ENCODE results near the gene IARS1.
A peak's percentile ranks its signal among the peaks of the same experiment; 100 is the strongest.

The IARS1 gene

DNA sequence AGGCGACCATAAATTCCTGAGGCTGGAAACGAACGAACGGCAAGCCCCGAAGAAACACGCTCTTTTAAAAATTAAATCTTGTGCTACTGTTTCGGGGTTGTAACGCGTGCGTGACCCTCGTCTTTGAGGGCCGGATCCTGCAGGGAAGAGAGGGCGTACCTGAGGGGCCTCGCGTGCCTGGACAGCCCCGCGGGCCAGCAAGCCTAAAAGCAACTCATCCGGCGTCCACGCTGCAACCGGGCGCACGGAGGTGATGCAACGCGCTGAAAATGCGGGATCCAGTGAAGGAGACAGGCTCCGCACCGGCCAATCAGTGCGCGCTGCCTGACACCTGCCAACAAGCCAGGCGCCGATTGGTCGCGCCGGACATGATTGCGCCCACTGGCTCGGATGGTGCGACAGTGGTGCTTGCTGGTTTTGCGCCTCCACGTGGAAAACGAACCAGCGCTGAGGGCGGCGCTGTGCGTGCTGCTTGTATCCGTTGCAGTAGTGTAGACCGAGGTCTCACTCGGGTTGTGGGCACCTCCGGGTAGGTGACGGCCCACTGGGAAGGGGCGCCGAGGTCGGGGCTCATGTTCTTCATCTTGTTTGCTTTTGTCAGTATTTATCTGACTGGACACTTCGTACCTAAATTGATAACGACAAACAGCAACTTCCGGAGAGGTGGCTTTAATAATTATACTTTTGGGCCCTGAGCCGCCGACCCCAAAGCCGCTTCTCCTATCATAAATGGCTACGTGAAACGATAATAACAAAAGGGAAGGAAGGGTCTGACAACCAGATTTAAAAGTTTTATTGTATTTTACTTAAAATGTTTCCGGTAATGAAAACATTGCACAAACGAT is at the start of gene IARS1:
Gene IARS1, minus strand, starts transcription at position 246 of the 845 bp plus-strand sequence. CDS start 4,278 bp downstream, outside the sequence.
- DNase-seq = peak; percentile 99 to 100

DNA sequence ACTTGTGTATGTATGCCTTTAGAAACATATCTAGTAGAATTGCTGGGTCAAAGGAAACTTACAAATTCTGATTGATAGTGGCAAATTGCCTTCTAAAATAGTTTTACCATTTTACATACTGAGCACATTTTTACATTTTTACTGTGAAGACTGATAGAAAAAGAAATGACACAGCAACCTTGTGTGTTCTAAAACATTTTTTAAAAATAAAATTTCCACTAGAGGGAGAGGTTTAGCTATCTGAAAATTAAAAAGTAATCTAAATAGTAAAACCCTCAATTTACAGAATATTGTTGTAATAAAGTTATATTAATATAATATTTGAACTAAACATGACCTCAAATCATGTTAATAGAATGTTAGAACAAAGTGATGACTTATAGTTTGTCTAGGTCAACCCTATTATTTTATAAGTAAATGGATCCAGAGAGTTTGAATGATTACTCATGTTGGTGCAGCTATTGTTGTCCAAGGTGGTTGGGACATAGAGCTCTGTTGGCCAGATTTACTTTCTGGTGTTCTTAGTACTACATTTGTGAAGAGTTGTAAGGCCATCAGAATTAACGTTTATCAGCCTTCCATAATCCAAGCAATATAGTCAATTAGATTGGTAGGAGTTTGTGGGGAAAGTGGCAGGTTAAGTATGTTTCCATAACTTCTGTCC is 49.5 kb upstream of the IARS1 start:
- no peak for DNase-seq

DNA sequence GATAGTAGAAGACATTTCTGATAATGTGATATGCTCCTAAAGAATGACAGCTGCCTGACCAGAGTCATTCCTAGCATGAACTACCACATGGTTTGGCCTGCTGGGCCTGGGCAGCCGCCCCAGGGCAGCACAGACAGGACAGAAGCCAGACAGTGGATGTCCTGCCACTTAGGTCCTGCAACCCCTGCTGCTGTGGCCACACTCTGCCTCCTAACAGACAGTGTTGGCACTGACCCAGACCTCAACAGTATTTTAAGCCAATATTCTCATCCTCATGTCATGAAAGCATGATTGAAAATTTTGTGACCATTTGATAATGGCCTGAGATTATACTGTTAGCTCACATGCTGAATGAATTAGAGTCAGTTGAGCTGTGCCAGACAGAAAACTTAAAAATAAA is 48.1 kb upstream of the IARS1 start:
- no peak for DNase-seq

DNA sequence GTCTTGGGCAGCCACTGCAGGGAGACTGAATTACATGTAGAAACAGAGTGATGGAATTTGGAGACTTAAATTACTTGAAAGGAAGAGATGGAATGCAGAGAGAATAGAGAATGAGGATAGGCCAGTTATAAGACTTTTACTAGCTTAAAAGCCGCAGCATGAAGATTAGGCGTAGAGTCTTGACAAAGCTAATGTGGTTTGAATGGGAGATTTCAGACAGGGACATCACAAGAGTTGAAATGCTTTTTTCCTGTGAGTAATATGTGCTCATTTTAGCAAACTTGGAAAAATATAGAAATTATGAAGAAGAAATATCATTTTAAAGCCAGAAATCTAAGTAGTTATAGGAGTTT is 39.8 kb upstream of the IARS1 start:
- DNase-seq = no peak

DNA sequence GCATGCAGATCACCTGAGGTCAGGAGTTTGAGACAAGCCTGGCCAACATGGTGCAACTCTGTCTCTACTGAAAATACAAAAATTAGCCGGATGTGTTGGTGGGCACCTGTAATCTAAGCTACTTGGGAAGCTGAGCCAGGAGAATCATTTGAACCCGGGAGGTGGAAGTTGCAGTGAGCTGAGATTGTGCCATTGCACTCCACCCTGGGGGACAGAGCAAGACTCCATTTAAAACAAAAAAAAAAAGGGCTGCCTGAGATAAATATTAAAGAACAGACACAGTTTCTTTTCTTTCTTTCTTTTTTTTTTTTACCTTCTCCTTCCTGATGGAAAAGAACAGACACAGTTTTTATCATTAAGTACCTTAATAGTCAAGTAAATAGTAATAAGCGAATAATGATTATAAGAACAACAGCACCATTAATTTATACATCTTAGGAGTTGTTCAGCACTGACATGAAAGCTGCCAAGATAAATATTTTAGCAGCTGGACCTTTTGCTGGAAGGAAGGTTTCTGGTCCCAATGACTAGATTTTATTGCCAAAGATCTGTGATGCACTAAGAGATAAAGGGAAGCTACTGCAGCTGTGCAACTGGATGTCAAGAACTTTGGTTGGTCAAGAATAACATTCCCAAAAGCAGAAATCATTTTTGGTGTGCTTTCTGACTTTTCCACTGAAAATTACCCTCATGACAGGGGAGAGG is 39.2 kb upstream of the IARS1 start:
- DNase-seq = no peak

DNA sequence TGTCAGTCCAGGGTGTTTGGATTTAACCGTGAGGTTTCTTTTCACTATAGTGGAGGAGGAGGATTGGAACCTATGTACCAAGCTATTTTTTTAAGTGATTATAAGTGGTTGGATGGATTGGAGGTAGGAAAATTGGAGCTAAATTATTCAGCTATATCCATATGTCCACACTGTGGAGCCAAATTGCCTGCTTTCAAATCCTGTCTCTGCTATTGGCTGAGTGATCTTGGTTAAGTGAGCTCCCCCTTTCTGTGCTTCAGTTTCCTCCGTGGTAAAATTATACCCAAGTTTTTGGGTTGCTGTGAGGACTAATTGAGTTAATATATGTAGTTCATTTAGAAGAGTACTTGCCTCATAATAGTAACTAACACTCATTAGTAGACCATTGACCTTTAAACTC is 34.7 kb upstream of the IARS1 start:
- no peak for DNase-seq

DNA sequence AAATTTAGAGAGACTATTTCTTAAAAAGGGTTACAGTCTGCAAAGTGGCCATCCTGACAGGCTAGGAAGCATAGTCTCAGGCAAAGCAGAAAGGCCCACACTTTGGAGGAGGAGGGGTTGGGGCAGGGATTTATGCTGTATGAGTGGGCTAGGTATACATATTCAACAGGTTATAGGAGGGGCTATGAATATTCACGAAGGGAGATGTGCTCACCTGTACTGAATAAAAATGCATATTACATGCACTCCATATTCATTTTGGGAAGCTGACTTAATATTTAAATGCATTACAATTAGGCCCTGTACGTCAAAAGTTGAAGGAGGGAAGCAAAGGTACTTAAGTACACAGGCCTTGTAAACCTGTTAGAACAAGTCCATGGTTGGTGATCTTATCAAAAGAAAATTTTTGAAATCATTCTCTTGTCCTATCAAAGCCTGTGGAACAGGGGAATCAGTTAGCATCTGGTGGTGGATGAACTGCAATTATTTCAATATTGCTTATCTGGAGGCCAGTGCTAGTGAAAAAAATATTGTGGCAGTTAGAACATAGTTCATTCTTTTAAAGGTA is 33.9 kb upstream of the IARS1 start:
- DNase-seq = no peak

DNA sequence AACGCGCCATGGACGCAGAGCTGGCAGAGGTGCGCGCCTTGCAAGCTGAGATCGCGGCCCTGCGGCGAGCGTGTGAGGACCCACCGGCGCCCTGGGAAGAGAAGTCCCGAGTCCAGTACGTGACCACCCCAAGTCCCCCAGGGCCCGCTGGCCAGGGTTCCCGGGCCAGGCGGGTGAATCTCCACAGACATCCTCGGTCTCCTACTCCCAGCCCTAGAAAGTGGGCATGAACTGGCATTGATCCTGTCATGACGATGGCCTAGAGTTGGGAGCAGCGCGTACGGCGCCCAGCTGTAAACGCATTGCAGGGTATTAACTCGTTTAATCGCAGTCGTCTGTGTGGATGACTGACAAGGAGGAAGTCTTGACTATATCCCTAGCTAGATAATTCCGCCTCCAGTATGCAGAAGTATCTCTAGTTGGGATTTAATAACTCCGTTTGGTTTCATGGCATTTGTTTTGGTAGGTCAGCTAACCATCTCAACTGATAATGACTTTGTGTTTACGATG is 32.5 kb upstream of the IARS1 start:
- DNase-seq = no peak

DNA sequence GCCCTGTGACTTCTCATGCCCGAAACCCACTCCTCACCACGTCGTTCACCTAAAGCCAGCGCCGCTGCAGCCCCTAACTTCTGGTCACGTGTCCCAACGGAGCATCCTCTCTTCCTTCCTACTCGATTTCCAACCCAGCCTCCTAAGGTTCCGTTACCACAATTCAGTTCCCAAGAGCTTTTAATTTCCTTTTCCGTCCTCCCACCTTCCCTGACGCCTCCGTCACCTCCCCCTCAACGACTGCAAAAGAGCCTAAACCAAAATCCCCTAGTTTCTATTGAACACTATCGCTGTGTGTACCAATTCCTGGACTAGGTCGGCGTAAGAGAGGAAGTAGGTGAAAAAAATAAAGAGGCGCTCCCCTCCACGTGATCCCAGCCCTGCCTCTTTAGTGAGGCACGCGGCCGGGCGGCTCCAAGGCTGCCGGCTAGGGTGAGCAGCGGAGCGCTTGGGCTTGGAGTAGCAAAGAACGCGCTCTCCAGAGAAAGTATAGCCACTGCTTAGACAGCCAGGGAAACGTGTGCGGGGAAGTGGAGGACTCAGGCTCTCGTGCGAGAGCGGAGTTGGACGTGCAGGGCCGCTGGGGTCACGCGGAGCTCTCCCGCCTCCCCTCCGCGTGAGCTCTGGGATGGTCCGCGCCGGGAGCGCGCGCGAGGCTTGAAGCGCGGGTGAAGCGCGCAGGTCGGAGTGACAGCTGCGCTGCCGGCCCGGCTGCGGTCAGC is 31.9 kb upstream of the IARS1 start, which contains the start of the genes CENPP and NOL8:
Gene CENPP, plus strand, starts transcription at position 685 of the 722 bp plus-strand sequence.
Gene NOL8, minus strand, starts transcription at position 82 of the 722 bp plus-strand sequence. CDS start 1,189 bp downstream, outside the sequence.
- DNase-seq = peak; percentile 73 to 81

DNA sequence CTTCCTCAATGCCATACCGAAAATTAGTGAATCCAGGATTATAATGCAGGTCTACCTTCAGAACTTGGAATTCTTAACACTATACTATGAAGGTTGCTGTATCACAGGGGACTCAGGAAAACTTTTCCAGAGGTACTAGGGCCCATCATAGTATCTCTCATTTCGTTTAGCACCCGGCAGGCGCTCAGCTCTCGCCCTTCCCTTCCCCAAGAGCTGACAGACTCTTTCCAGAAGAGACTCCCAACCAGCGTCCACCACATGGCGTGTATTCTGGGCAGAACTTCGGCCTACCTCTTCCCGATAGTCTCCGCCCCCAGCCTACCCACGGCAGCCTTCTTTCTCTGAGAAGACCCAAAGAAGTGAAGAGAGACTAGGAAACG is 31.4 kb upstream of the IARS1 start:
- no peak for DNase-seq

DNA sequence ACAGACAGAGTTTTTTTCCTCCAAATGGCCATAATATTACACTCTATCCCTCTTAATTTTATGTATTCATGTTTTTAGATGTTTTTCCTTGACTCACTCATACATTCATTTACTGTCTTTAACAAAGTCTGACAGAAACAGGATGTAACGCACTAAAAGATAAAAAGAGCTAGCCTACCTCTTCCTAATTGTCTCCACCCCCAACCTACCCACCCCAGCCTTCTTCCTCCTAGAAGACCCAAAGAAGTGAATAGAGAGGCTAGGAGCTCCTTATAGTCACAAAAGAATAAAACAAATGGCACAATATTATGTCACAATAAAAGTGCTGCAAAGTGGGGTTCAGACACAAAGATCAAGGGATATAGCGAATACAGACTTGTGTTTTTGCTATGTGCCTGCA is 30.9 kb upstream of the IARS1 start:
- no peak for DNase-seq

DNA sequence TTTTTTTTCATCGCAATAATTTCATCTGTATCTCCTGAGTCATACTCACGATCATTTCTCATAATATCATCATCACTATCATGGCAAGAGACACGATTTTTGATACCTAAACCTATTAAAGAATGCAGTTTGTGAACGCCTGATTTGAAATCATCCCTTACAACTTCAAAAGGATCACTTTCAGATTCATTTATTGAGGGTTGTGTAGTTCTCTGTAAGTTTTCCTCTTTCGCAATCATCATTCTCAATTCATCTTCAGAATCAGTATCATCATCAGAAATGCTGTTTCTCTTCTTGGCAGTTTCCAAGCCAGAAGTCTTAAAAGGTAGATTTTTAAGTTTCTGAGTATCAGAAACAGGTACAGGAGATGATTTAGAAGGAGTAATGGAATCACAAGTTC is 22.0 kb upstream of the IARS1 start:
- no peak for DNase-seq

DNA sequence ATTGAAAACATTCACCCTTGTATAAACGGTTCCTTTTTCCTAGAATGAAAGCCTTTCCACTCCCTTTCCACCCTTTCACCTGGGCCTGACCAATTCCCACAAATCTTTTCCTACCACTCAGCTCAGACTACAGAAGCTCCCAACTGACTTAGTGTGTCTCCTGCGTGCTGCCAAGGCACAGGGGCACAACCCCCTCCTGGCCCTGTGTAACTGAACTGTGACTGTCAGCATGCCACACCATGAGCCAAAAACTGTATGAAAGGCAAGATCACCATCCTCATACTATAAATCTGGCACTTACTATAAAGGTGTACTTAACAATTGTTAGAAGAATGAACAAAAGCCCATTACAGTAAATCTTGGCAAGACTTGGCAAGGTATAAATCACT is 20.1 kb upstream of the IARS1 start:
- DNase-seq = no peak

DNA sequence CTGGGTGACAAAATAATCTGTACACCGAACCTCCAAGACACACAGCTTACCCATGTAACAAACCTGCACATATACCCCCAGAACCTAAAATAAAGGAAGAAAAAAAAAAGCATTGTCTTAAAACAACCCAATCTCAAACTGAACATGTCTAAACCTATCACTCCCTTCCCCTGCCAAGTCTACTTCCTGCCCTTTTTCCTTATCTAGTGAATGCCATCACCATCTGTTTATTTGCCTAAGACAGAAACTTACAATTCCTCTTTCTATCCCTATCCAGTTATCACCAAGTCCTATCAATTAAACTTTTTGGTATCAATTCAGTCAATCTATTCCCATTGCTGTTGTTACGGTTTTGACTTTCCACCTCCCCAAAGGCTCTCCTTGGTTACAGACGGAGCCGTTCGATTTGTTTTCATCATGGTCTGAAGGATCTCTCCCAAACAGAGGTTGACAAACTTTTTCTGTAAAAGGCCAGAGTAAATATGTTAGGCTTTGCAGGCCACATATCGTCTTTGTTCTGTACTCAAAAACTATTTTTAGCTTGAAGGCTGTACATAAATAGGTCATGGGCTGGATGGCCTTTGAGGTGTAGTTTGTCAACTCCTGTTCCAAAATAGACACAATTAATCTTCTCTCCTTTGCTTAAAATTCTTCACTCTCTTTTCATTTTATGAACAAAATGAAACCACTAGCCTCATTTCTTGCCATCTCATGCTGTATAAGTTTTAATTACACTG is 19.6 kb upstream of the IARS1 start:
- no peak for DNase-seq

DNA sequence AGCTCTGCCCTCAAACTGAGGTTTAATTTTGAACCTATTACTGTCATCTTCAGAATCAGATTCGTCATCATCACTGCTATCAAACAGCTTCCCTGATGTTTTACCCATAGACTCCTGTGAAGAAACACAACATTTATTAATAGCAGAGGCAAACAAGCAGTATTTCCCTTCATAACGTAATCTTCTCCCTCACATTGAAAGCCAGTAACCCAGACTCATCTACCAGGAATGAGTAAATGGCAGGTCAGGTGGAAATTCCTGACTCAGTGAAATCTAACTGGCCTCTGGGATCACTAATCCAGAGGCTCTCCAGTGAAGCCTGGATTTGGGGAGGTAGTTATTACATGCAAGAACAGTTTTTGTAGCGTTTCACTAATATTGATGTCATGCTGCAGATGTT is 17.1 kb upstream of the IARS1 start:
- no peak for DNase-seq

DNA sequence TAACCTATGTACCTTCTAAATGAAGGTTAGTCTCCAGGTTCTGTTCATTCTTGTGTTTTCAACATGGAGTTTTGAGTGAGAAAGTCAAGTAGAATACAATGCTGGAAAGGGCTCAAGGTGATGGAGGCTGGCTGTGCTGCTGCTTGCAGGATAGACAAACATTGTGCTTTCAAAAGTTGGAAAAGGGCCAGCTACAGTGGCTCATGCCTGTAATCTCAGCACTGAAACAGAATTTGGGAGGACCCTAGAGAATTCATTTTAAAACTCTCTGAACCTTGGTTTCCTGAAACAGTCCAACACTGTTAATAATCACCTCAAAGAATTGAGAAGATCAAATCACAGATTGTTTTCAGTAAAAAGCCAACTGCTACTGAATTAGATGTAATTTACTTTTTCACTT is 15.4 kb upstream of the IARS1 start:
- DNase-seq = no peak

DNA sequence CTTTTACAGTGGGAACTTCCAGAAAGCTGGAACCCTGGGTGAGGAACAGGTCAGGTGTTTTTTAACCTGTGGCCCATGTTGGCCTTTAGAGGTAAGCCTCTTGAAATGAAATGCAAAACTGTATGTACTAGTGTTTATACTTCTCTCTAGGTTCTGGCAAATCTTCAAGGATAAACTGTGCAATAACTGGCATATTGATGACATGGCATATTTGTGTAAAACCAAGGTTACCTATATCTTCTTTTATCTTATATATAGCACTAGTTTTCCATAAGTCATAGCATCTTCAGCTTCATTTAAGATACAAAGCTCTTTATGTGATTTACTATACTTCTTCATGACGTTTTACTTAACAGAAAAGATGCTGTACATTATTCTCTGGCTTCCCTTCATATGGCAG is 7.4 kb upstream of the IARS1 start:
- no peak for DNase-seq

DNA sequence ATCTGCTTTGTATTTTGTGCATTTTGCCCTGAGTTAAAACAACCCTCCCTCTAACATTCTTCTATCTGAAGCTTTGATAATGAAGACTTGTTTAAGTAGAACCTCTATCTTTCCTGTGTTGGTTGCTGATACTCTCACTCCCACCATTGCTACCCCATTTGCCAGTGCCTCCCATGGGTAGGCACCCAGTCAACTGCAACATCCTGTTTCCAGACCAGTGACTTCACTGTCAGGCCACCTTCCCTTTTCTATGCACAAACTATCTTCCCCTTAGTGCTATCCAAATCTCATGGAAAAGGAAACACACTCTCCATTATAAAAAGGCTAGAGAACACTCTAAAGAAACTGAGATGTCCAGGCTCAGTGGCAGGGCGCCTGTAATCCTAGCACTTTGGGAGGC is 5.6 kb upstream of the IARS1 start:
- DNase-seq = no peak

DNA sequence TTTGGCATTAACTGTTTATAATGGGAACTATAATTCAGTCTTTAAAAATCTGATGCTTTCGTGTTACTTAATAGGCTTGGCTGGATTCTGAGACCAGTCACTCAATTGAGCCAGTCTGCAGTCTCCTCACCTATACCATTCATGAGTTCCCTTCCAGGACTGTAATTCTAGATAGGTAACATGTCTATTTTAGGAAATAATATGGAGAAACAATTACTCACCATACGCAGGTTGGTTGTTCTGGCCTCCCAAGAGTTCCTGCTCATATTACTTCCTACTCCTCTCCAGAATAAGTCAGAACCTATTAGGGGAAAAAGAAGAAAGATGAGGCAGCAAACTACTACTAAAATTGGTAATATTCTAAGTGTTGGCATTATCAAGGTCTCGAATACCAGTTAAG is 4.5 kb upstream of the IARS1 start:
- no peak for DNase-seq

DNA sequence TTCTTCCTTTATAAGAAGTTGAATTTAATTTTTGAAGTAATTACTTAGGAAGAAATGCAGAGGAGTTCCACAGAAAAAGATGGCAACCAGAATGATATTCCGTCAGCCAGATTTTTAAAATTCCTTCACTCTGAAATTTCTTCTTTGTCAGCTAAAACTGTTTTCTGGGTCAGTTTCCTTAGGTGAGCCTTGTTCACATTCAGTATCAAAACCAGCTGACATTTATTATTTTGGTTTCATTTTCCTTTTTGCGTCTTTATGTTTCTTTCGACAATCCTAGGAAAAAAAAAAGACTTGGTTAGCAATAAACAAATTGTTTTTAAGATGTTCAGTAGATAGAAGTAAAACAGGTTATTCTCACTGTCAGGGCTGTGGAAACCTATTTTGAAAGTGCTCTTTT is 4.1 kb upstream of the IARS1 start:
- DNase-seq = no peak

DNA sequence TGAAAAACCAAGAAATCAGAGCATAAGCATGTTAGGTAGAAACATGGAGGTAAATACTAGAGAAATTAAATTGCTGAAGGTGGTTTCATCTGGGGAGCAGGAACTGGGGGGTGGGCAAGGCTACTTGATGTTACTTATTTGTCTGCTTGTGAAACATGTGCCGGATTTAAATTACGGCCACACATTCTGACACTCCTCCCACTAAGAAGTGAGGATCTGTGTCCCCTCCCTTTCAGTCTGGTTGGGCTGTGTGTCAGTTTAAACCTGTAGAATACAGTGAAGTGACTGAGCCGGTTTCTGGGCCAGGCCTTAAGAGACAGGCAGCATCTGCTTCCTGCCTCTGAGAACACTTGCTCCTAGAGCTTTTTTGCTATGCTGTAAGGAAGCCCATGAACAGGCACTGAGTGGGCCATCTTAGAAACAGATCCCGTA is 2.3 kb upstream of the IARS1 start:
- no peak for DNase-seq

Measured in stimulated activated CD4-positive, alpha-beta T cell treated with anti-CD3 and anti-CD28 coated beads, Interleukin-4, amount 100 ng/mL, for 4 hours (primary cell).